Ishikawa (cell line): ENCODE measurements around the gene OSBPL8.

Experiments
- CEBPB ChIP-seq: IDR thresholded peaks from 2 replicates; pipeline ENCODE4 v1.6.1; 2012
- CREB1 ChIP-seq: IDR thresholded peaks from 2 replicates; pipeline ENCODE4 v1.6.1; 2012; ENCODE audit warnings: low read depth
- EP300 ChIP-seq: IDR thresholded peaks from 2 replicates; pipeline ENCODE4 v1.6.1; 2012; ENCODE audit warnings: borderline replicate concordance
- FOXM1 ChIP-seq: IDR thresholded peaks from 2 replicates; pipeline ENCODE4 v1.6.1; 2012; ENCODE audit warnings: low read depth, borderline replicate concordance
- NFIC ChIP-seq: IDR thresholded peaks from 2 replicates; pipeline ENCODE4 v1.6.1; 2012
- RAD21 ChIP-seq: IDR thresholded peaks from 2 replicates; pipeline ENCODE4 v1.6.1; 2012; ENCODE audit warnings: low read depth
- TAF1 ChIP-seq: IDR thresholded peaks from 2 replicates; pipeline ENCODE4 v1.6.1; 2012; ENCODE audit warnings: low read depth, mild to moderate bottlenecking
- TEAD4 ChIP-seq: IDR thresholded peaks from 2 replicates; pipeline ENCODE4 v1.6.1; 2012
- YY1 ChIP-seq: IDR thresholded peaks from 2 replicates; pipeline ENCODE4 v1.6.1; 2012; ENCODE audit warnings: low read depth
- TF ChIP-seq, protein P1 (sequence below): IDR thresholded peaks from 2 replicates; pipeline ENCODE4 v1.6.1; 2012; ENCODE audit warnings: low read depth, mild to moderate bottlenecking

GRCh38 chr12:76316468-76316867 lies 243.1 kb downstream of the OSBPL8 start:
- TF ChIP-seq, protein P1, sequence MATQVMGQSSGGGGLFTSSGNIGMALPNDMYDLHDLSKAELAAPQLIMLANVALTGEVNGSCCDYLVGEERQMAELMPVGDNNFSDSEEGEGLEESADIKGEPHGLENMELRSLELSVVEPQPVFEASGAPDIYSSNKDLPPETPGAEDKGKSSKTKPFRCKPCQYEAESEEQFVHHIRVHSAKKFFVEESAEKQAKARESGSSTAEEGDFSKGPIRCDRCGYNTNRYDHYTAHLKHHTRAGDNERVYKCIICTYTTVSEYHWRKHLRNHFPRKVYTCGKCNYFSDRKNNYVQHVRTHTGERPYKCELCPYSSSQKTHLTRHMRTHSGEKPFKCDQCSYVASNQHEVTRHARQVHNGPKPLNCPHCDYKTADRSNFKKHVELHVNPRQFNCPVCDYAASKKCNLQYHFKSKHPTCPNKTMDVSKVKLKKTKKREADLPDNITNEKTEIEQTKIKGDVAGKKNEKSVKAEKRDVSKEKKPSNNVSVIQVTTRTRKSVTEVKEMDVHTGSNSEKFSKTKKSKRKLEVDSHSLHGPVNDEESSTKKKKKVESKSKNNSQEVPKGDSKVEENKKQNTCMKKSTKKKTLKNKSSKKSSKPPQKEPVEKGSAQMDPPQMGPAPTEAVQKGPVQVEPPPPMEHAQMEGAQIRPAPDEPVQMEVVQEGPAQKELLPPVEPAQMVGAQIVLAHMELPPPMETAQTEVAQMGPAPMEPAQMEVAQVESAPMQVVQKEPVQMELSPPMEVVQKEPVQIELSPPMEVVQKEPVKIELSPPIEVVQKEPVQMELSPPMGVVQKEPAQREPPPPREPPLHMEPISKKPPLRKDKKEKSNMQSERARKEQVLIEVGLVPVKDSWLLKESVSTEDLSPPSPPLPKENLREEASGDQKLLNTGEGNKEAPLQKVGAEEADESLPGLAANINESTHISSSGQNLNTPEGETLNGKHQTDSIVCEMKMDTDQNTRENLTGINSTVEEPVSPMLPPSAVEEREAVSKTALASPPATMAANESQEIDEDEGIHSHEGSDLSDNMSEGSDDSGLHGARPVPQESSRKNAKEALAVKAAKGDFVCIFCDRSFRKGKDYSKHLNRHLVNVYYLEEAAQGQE: no peak
- TF ChIP-seq YY1 (no peak), EP300 (no peak), CREB1 (no peak), NFIC (no peak), TAF1 (no peak), FOXM1 (no peak), CEBPB (no peak), RAD21 (no peak), TEAD4 (no peak)
